Hair follicle dermal papilla cell (primary cell): Measurements from ENCODE around the gene CMTM7. TPM values are rescaled to one million over a fixed set of nuclear protein-coding genes. Genes with fewer than 3 reads are reported as not detected.

Experiments
- total RNA-seq: library from RNA; depleted of rRNA; stranded (reverse); fragments of >200 nt; gene quantifications from 2 replicates; pipeline ENCODE4 v1.2.3, GENCODE V29; 2012

The CMTM7 gene
- total RNA-seq, result 4.3 and 6.2 TPM in 2 replicates

DNA sequence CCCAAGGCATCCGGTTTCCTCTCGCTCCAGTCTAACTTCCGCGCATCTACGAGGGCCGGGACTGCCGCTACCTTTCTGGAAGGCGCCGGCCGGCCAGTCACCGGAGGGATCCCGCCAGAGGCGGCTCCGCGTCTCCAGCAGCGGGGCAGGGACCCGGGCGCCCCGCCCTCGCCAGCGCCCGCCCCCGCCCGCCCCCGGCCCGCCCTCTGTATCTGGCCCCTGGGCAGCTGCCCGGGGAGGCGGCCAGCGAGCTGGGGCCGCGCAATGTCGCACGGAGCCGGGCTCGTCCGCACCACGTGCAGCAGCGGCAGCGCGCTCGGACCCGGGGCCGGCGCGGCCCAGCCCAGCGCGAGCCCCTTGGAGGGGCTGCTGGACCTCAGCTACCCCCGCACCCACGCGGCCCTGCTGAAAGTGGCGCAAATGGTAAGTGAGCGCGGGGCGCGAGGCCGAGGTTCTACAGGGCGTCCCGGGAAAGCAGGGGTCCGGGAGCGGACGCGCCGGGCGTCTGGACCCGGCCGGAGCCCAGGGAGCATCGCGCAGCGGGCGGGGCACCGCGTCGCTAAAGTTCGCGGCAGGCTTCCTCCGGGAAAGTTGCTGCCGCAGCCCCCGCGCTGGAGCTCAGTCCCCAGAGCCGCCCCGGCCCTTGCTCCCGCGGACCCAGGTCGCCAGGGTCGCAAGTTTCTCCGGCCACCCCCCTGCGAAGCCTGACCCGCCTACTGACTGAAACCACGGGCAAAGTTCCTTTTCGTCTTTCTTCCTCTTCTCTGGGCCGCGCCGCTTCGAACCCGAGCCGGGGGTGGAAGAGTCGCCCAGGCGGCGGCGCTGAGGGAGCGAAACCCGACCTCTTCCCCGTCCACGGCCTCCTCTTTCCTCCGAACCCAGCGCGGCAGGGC, at the start of gene CMTM7:
TSS of gene CMTM7 (plus strand) at position 211 of the 893 bp plus-strand sequence. CDS start at position 265, 54 bp downstream.

DNA sequence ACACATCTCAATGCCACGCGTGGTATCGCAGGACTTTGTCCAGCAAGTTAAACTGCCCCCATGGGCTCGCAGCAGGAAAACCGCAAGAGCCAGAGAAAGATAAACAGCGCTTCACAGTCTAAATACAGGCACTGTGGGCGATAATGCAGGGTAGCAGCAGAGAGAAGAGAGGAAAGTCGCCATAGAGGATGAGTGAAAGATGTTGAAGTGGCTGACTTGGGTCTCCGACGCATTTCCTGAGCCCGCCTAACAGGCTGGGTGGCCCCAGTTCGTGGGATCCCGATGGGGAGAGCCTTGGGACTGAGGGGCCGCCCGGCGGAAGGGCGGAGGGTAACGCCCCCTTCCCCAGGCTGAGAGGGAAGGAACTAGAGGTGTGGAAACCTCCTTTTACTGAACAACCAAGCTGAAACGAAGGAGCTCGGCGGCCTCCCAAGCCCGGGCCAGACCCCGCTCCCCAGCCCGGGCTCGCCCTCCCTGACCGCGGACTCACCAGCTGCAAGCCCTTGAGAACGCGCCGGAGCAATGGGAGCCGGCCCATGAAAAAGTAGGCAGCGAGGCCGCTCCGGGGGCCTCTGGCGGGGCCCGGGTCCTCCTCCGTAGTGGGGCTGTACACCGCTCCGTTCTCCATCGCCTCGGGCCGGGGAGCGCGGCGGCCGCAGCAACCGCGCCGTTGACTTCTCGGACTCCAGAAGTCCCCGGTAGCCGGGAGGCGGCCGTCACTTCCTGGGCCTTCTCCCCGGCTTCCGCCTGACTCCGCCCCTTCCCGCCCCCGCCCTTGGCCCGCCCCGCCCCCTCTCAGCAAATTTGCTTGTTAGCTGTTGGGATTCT, 110.7 kb downstream of the CMTM7 start, which contains the start of gene CMTM6:
TSS of gene CMTM6 (minus strand) at position 735 of the 828 bp plus-strand sequence. CDS start at position 628, 107 bp downstream.

Other genes starting within 250 kb of the CMTM7 start
- 0.16 TPM in 1 of 2 replicates, not detected in the other for gene CMTM8, start 153.2 kb upstream of the CMTM7 start, total RNA-seq
- 58.4 and 58.7 TPM in 2 replicates for gene CMTM6, start 111.0 kb downstream of the CMTM7 start, total RNA-seq
- gene DYNC1LI1, start 179.0 kb downstream of the CMTM7 start, total RNA-seq, result 48.8 and 52.7 TPM in 2 replicates